Right lobe of liver (tissue), 6 donors: Measurements from ENCODE around the gene KLK13. TPM values are rescaled to one million over a fixed set of nuclear protein-coding genes. Genes with fewer than 3 reads are reported as not detected.

Experiments used
- ATAC-seq, 4 donors: fragments of 200-7000 bp; cut with Tn5 transposase; one replicate each; pipeline ENCODE4 v1.9.1; 2020; ENCODE audit warnings: mild to moderate bottlenecking in 4 of 4, moderate library complexity in 4 of 4
- DNase-seq, 3 donors: peaks; one replicate each; pipeline ENCODE4 v3.0.0-alpha.2; 2020
- H3K27ac ChIP-seq, 3 donors: fragments of 200-600 bp; one replicate each; pipeline ENCODE4 v1.8.0; 2022
- H3K27me3 ChIP-seq, 2 donors: fragments of 200-600 bp; one replicate each; pipeline ENCODE4 v1.8.0; 2022
- H3K36me3 ChIP-seq, 4 donors: fragments of 200-600 bp; sonication (generic) in 1 of 4; one replicate each; pipeline versions ENCODE4 v1.5.1 to v1.8.0; 2017 to 2022; ENCODE audit warnings: control low read depth in 1 of 4
- H3K4me1 ChIP-seq, 4 donors: fragments of 200-600 bp; sonication (generic) in 1 of 4; one replicate each; pipeline versions ENCODE4 v1.5.1 to v1.8.0; 2017 to 2022; ENCODE audit warnings: control low read depth in 1 of 4
- H3K4me3 ChIP-seq, 3 donors: fragments of 200-600 bp; one replicate each; pipeline ENCODE4 v1.8.0; 2022
- H3K9me3 ChIP-seq, 4 donors: fragments of 200-600 bp; sonication (generic) in 1 of 4; one replicate each; pipeline versions ENCODE4 v1.5.1 to v1.8.0; 2017 to 2022; ENCODE audit warnings: control low read depth in 1 of 4
- CTCF ChIP-seq, 4 donors: fragments of 200-600 bp in 3 of 4; fragments of 450-650 bp in 1 of 4; IDR thresholded peaks; one replicate each; pipeline versions ENCODE4 v1.5.1 to v1.8.0; 2016 to 2022; ENCODE audit warnings: antibody characterized with exemption in 4 of 4, mild to moderate bottlenecking in 2 of 4
- POLR2A ChIP-seq: fragments of 450-650 bp; IDR thresholded peaks from one replicate; pipeline ENCODE4 v1.6.1; 2017; ENCODE audit warnings: antibody characterized with exemption, mild to moderate bottlenecking
- WGBS: methylation state at CpG from one replicate; pipeline ENCODE4 v1.1.6; 2018; ENCODE audit warnings: low coverage, low lambda C conversion rate; ENCODE audit not compliant: insufficient coverage; ENCODE audit errors: missing lambda C conversion rate; 5-methylcytosine and 5-hydroxymethylcytosine counted together
- intact Hi-C, 2 donors: fragments of 100-400 bp; cut with DNase I; formaldehyde crosslinking; loops; one replicate each; pipeline versions ENCODE4 v1.11.2 to v1.14.1; 2022
- total RNA-seq, 6 experiments: library from RNA; depleted of rRNA in 2 of 6; stranded (reverse); fragments of >200 nt in 2 of 6; fragmentation: NEBNext Ultra II Directional in 3 of 6; extraction: Animal tissue kit (Norgen Biotek cat#: 25700) in 3 of 6; gene quantifications; one replicate each; pipeline versions ENCODE4 v1.1.0 to v1.2.4, GENCODE V29; 2016 to 2023
- donor health status: DM: no; HTN: yes; CAD: no.
- donor health status: DM: no; HTN: no; CAD: no.
- donor health status: DM: no; HTN: no; CAD: no.
- donor health status: DM: no; HTN: yes; CAD: no.
- donor health status: DM: no; HTN: yes; CAD: no.

KLK13 gene
- total RNA-seq, 6 experiments from 2014 or later = not detected

DNA sequence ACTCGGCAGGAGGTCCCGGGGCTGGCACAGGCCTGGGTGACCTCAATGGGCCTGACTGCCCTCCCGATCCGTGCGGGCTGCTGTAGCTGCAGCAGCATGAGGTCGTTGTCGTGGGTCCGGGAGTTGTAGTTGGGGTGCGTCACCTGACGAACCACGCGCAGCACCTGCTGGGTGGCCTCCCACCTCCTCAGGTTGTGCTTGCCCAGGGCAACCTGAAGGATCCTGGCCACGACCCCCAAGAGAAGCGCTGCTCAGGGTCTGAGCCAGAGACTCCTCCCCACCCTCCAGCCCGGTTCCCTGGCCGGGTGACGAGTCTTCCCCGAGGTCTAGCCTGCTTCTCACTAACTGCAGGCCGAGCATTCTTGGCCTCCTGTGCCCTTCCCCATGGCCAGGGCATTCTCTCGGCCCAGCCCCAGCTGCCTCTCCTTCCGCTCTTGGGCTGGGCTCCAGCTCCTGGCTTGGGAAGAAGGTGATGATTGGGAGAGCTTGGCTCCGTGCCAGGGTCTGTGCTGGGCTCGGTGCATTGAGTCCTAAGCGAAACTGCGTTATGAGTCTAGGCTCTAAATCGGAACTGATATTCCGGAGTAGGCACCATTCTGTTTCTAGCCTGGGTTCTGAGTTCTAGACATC is 14.7 kb upstream of the KLK13 start:
- H3K36me3 ChIP-seq = no peaks in the 10 kb centered on the region
- no peaks in the 10 kb centered on the region for H3K9me3 ChIP-seq
- intact Hi-C loops = no loop called here
- TF ChIP-seq CTCF (IDR thresholded peaks at IDR 0.05) = no peak
- no peak for TF ChIP-seq POLR2A
- H3K27me3 ChIP-seq = no peaks in the 10 kb centered on the region
- no peak for DNase-seq
- H3K4me1 ChIP-seq = no peaks in the 10 kb centered on the region
- no peak overlapping the region for H3K4me3 ChIP-seq
- no peak for ATAC-seq
- WGBS = 56% methylated on average over 4 of the region's 27 CpGs
- H3K27ac ChIP-seq = no peak overlapping the region

- no peak for TF ChIP-seq POLR2A
- no peak for TF ChIP-seq CTCF (IDR thresholded peaks at IDR 0.05)
- no peaks in the 10 kb centered on the region for H3K36me3 ChIP-seq
- no peaks in the 10 kb centered on the region for H3K4me1 ChIP-seq
- DNase-seq = no peak
- no peak overlapping the region for H3K4me3 ChIP-seq
- intact Hi-C loops = no loop called here
- peaks cover 0 to 2% (median 0%) of the 10 kb centered on the region in 4 donors for H3K9me3 ChIP-seq
- WGBS = no CpG with 5 or more reads among the region's 6 CpGs
- no peaks in the 10 kb centered on the region for H3K27me3 ChIP-seq
- no peak overlapping the region for H3K27ac ChIP-seq
- ATAC-seq = no peak
Observed at GRCh38 chr19:51078731-51079130, 13.8 kb upstream of the KLK13 start.

DNA sequence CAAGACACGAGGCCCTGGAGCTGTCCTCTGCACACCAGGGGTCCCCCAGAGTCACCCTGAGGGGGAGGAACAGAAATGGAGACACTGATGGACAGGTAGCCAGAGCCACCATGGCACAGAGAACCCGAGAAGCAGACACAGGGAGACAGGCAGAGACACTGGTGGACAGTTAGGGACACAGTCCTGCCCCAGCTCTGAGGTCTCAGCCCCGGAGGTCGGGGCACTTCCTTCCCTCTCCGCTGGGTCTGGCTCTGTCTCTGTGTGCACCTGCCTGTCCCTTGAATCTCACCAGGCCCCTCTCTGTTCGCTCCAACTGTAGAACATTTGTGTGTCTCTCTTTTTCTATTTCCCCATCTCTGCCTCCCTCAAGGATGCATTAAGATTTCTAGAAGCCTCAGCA is 13.2 kb upstream of the KLK13 start:
- no peak for TF ChIP-seq POLR2A
- TF ChIP-seq CTCF (IDR thresholded peaks at IDR 0.05) = no peak
- Histone ChIP-seq H3K36me3 (no peaks in the 10 kb centered on the region), H3K27me3 (no peaks in the 10 kb centered on the region), H3K4me1 (no peaks in the 10 kb centered on the region), H3K27ac (no peak overlapping the region), H3K9me3 (peaks cover 0 to 5% (median 0%) of the 10 kb centered on the region in 4 donors), H3K4me3 (no peak overlapping the region)
- WGBS = 20% methylated on average over 1 of the region's 6 CpGs
- intact Hi-C loops = no loop called here
- DNase-seq (no peak), ATAC-seq (peak in 1 of 4 donors; percentile 16)

DNA sequence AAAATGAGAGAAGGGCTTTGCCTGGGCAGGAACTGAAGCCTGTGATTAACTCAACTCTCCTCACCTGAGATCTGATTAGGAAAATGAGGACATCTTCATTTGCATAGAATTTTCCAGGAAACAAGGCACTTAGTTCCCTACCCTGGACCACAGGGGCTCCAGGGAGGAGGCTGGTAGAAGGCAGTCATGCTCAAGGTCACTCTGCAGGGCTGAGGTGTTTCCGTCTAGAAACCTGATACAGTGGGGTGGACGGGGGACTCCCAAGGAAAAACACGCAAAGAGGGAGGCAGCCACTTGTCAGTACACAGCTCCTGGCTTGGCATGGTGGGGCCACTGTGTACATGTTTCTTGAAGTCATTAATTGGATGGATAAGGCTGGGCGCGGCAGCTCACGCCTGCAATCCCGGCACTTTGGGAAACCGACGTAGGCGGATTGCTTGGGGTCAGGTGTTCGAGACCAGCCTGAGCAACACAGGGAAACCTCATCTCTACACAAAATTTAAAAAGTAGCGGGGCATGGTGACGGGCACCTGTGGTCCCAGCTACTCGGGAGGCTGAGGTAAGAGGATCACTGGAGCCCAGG is 11.8 kb upstream of the KLK13 start:
- ATAC-seq = no peak
- no peak for DNase-seq
- intact Hi-C loops = no loop called here
- TF ChIP-seq POLR2A (no peak), CTCF (IDR thresholded peaks at IDR 0.05) (no peak)
- H3K4me1 ChIP-seq = no peaks in the 10 kb centered on the region
- H3K36me3 ChIP-seq = no peaks in the 10 kb centered on the region
- no peak overlapping the region for H3K4me3 ChIP-seq
- H3K27me3 ChIP-seq = no peaks in the 10 kb centered on the region
- WGBS = 79% methylated on average over 14 of the region's 14 CpGs
- H3K27ac ChIP-seq = no peak overlapping the region
- H3K9me3 ChIP-seq = peaks cover 0 to 5% (median 0%) of the 10 kb centered on the region in 4 donors
